ENCODE data around the gene AIRE. TPM values are rescaled to one million over a fixed set of nuclear protein-coding genes. Genes with fewer than 3 reads are reported as not detected.

Gene AIRE
- total RNA-seq, 1 experiment from 2014 or later = not detected

GRCh38 chr21:44293551-44294231 lies 8.0 kb downstream of the AIRE start:
- Histone ChIP-seq H3K36me3 (ENCODE audit: control insufficient read depth, insufficient read depth, low read length) (no peaks in the 10 kb centered on the region), H3K4me3 (ENCODE audit: low read depth, low read length) (no peak overlapping the region), H3K9me3 (no peaks in the 10 kb centered on the region), H3K4me1 (no peaks in the 10 kb centered on the region), H3K27me3 (replicated peaks; ENCODE audit: control insufficient read depth, insufficient read depth, low read length) (no peaks in the 10 kb centered on the region)
- no peaks in the 10 kb centered on the region for H3K36me3 Mint-ChIP-seq (ENCODE audit: insufficient read depth, unreplicated experiment)
- CTCF ChIA-PET = no interaction called here
- H3K4me3 Mint-ChIP-seq (ENCODE audit: unreplicated experiment) = no peak overlapping the region
- no peak for TF ChIP-seq CTCF (IDR thresholded peaks at IDR 0.05; ENCODE audit: insufficient read depth in 1 of 2, low read depth in 1 of 2, low read length in 1 of 2, severe bottlenecking in 1 of 2, unreplicated experiment in 1 of 2)
- no peaks in the 10 kb centered on the region for H3K4me1 Mint-ChIP-seq (ENCODE audit: low read depth, unreplicated experiment)
- H3K27me3 Mint-ChIP-seq (ENCODE audit: insufficient read depth, unreplicated experiment) = no peaks in the 10 kb centered on the region
- DNase-seq = no peak
- H3K27ac Mint-ChIP-seq (ENCODE audit: unreplicated experiment) = no peak overlapping the region
- no TSS peak for BruUV-seq (replicated peaks)
- POLR2A ChIA-PET = no interaction called here
- intact Hi-C loops (cut with micrococcal nuclease; ENCODE audit: unreplicated experiment) = no loop called here
- H3K9me3 Mint-ChIP-seq (ENCODE audit: unreplicated experiment) = no peaks in the 10 kb centered on the region

- Mint-ChIP-seq H3K4me3 (ENCODE audit: unreplicated experiment) (no peak overlapping the region), H3K27ac (ENCODE audit: unreplicated experiment) (no peak overlapping the region), H3K36me3 (ENCODE audit: insufficient read depth, unreplicated experiment) (no peaks in the 10 kb centered on the region), H3K27me3 (ENCODE audit: insufficient read depth, unreplicated experiment) (no peaks in the 10 kb centered on the region), H3K4me1 (ENCODE audit: low read depth, unreplicated experiment) (no peaks in the 10 kb centered on the region), H3K9me3 (ENCODE audit: unreplicated experiment) (no peaks in the 10 kb centered on the region)
- Histone ChIP-seq H3K27me3 (replicated peaks; ENCODE audit: control insufficient read depth, insufficient read depth, low read length) (no peaks in the 10 kb centered on the region), H3K36me3 (ENCODE audit: control insufficient read depth, insufficient read depth, low read length) (no peaks in the 10 kb centered on the region), H3K4me3 (ENCODE audit: low read depth, low read length) (no peak overlapping the region), H3K4me1 (no peaks in the 10 kb centered on the region), H3K9me3 (no peaks in the 10 kb centered on the region)
- BruUV-seq (replicated peaks) = no TSS peak
- intact Hi-C loops (cut with micrococcal nuclease; ENCODE audit: unreplicated experiment) = no loop called here
- ChIA-PET POLR2A (no interaction called here), CTCF (no interaction called here)
- no peak for TF ChIP-seq CTCF (IDR thresholded peaks at IDR 0.05; ENCODE audit: insufficient read depth in 1 of 2, low read depth in 1 of 2, low read length in 1 of 2, severe bottlenecking in 1 of 2, unreplicated experiment in 1 of 2)
- DNase-seq = no peak
These were observed 8.9 kb downstream of the AIRE start for GRCh38 chr21:44294391-44295162.

- no peaks in the 10 kb centered on the region for H3K4me1 Mint-ChIP-seq (ENCODE audit: low read depth, unreplicated experiment)
- no peaks in the 10 kb centered on the region for H3K9me3 Mint-ChIP-seq (ENCODE audit: unreplicated experiment)
- H3K4me3 Mint-ChIP-seq (ENCODE audit: unreplicated experiment) = no peak overlapping the region
- H3K27me3 Mint-ChIP-seq (ENCODE audit: insufficient read depth, unreplicated experiment) = no peaks in the 10 kb centered on the region
- H3K27ac Mint-ChIP-seq (ENCODE audit: unreplicated experiment) = no peak overlapping the region
- no TSS peak for BruUV-seq (replicated peaks)
- H3K27me3 ChIP-seq (replicated peaks; ENCODE audit: control insufficient read depth, insufficient read depth, low read length) = no peaks in the 10 kb centered on the region
- no peak overlapping the region for H3K4me3 ChIP-seq (ENCODE audit: low read depth, low read length)
- H3K36me3 Mint-ChIP-seq (ENCODE audit: insufficient read depth, unreplicated experiment) = no peaks in the 10 kb centered on the region
- H3K36me3 ChIP-seq (ENCODE audit: control insufficient read depth, insufficient read depth, low read length) = no peaks in the 10 kb centered on the region
- no peak for DNase-seq
- ChIA-PET CTCF (no interaction called here), POLR2A (no interaction called here)
- H3K4me1 ChIP-seq = no peaks in the 10 kb centered on the region
- intact Hi-C loops (cut with micrococcal nuclease; ENCODE audit: unreplicated experiment) = no loop called here
- no peak for TF ChIP-seq CTCF (IDR thresholded peaks at IDR 0.05; ENCODE audit: insufficient read depth in 1 of 2, low read depth in 1 of 2, low read length in 1 of 2, severe bottlenecking in 1 of 2, unreplicated experiment in 1 of 2)
- H3K9me3 ChIP-seq = no peaks in the 10 kb centered on the region
These were observed 9.5 kb downstream of the AIRE start for GRCh38 chr21:44295163-44295573.
